Measurements from ENCODE around the gene EML4. TPM values are rescaled to one million over a fixed set of nuclear protein-coding genes. Genes with fewer than 3 reads are reported as not detected.
"Not testable (repeated sequence)": the region's sequence is repeated elsewhere in the genome, so short reads cannot be mapped to it uniquely, and the experiment has no call there.

The EML4 gene
- total and polyA plus RNA-seq, 11 donors, result 2.3 to 32.8 (median 5.6) TPM

- peak in 3 of 4 donors; percentile 14 to 22 (median 21) for ATAC-seq
- peak overlapping the region in 7 of 12 donors; percentile 8 to 59 (median 25) for H3K27ac ChIP-seq
- DNase-seq, result no peak
- TF ChIP-seq, protein P1, sequence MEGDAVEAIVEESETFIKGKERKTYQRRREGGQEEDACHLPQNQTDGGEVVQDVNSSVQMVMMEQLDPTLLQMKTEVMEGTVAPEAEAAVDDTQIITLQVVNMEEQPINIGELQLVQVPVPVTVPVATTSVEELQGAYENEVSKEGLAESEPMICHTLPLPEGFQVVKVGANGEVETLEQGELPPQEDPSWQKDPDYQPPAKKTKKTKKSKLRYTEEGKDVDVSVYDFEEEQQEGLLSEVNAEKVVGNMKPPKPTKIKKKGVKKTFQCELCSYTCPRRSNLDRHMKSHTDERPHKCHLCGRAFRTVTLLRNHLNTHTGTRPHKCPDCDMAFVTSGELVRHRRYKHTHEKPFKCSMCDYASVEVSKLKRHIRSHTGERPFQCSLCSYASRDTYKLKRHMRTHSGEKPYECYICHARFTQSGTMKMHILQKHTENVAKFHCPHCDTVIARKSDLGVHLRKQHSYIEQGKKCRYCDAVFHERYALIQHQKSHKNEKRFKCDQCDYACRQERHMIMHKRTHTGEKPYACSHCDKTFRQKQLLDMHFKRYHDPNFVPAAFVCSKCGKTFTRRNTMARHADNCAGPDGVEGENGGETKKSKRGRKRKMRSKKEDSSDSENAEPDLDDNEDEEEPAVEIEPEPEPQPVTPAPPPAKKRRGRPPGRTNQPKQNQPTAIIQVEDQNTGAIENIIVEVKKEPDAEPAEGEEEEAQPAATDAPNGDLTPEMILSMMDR (IDR thresholded peaks at IDR 0.05), result no peak
- no peak for TF ChIP-seq POLR2A (IDR thresholded peaks at IDR 0.05)
- intact Hi-C loops (cut with DNase I), result no loop called here
- H3K4me1 ChIP-seq, result peaks cover 0 to 36% (median 20%) of the 10 kb centered on the region in 12 donors
- peaks cover 0 to 48% (median 25%) of the 10 kb centered on the region in 9 donors for H3K36me3 ChIP-seq
- no peaks in the 10 kb centered on the region for H3K9me3 ChIP-seq
- WGBS, 4 donors, result 66 to 74% (median 69%) methylated on average over 11 of the region's 11 CpGs
- H3K27me3 ChIP-seq, result no peaks in the 10 kb centered on the region
- no peak overlapping the region for H3K4me3 ChIP-seq
Observed at GRCh38 chr2:42342795-42343241, 173.7 kb downstream of the EML4 start.

DNA sequence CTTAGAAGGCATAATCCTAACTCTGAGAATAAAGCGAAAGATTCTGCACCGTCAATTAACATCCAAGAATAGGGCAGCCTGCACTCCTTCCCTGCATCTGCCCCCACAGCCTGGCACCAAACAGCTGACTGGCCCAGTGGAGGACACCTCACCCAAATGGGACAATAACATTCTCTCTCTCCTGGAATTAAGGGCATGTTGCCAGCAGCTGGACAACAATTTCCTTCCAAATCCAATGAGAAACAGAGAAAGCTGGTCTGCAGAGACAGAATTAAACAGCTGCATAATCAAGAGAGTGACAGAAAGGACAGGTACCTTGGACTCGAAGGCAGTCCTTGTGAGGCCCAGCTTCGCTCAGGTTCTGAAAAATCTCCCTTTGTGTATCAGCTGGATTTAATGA is 176.8 kb downstream of the EML4 start:
- H3K4me1 ChIP-seq, result peaks cover 0 to 40% (median 20%) of the 10 kb centered on the region in 12 donors
- intact Hi-C loops (cut with DNase I), result no loop called here
- no peak overlapping the region for H3K27ac ChIP-seq
- H3K4me3 ChIP-seq, result no peak overlapping the region
- TF ChIP-seq, protein P1 (IDR thresholded peaks at IDR 0.05), result no peak
- no peak for TF ChIP-seq POLR2A (IDR thresholded peaks at IDR 0.05)
- no peaks in the 10 kb centered on the region for H3K27me3 ChIP-seq
- H3K36me3 ChIP-seq, result peaks cover 0 to 63% (median 48%) of the 10 kb centered on the region in 9 donors
- ATAC-seq (no peak), DNase-seq (no peak)
- H3K9me3 ChIP-seq, result no peaks in the 10 kb centered on the region
- 79 to 96% (median 88%) methylated on average over 4 of the region's 4 CpGs for WGBS, 4 donors

DNA sequence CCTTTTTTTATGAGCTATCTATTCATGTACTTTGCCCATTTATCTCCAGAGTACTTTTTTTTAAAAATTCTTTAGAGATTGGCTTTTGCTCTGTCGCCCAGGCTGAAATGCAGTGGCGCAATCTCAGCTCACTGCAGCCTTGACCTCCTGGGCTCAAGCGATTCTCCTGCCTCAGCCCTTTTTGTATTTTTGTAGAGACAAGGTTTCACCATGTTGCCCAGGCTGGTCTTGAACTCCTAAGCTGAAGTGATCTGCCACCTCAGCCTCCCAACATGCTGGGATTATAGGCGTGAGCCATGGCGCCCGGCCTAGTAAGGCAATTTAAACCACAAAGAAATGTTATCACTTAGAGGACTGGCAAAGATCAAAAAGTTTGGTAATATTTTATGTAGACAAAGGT is 177.7 kb downstream of the EML4 start:
- Histone ChIP-seq H3K36me3 (peaks cover 0 to 72% (median 55%) of the 10 kb centered on the region in 9 donors), H3K4me1 (peaks cover 0 to 33% (median 16%) of the 10 kb centered on the region in 12 donors)
- H3K4me3 ChIP-seq; ATAC-seq; H3K27me3 ChIP-seq; H3K27ac ChIP-seq; DNase-seq; H3K9me3 ChIP-seq; intact Hi-C loops (cut with DNase I): not testable (repeated sequence)
- 97% methylated on average over 6 of the region's 6 CpGs for WGBS, 4 donors

- H3K27ac ChIP-seq; intact Hi-C loops (cut with DNase I); H3K9me3 ChIP-seq; H3K27me3 ChIP-seq; ATAC-seq; H3K4me3 ChIP-seq; DNase-seq: not testable (repeated sequence)
- Histone ChIP-seq H3K36me3 (peaks cover 0 to 78% (median 60%) of the 10 kb centered on the region in 9 donors), H3K4me1 (peaks cover 0 to 27% (median 9%) of the 10 kb centered on the region in 12 donors)
- 90 to 98% (median 97%) methylated on average over 12 of the region's 12 CpGs for WGBS, 4 donors
Observed at GRCh38 chr2:42347518-42347917, 178.4 kb downstream of the EML4 start.

DNA sequence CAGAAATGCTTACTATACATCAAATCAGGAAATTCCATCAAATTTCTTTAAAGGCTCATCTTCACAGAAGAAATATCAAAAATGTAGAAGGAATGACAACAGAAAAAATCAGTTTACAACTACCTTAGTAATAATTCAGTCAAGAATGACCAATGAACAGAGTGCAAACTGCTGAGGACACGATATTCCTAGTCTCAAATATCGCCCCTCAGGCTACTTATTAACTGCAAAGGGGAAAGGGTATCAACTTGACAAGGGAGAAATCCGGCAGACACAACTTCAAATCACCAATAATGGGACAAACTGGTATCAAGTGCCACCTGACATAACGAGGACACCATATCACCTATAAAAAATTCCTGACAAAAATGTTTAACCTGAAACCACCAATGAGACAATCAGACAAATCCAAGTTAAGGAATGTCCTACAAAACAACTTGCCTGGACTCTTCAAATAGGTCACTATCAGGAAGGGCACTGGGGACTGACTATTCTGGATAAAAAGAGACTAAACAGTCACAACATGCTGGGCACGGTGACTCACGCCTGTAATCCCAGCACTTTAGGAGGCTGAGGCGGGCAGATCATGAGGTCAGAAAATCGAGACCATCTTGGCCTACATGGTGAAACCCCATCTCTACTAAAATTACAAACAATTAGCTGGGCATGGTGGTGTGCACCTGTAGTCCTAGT is 179.1 kb downstream of the EML4 start:
- H3K4me3 ChIP-seq, result no peak overlapping the region
- intact Hi-C loops (cut with DNase I), result no loop called here
- peaks cover 0 to 84% (median 67%) of the 10 kb centered on the region in 9 donors for H3K36me3 ChIP-seq
- no peak for ATAC-seq
- no peak overlapping the region for H3K27ac ChIP-seq
- 93 to 98% (median 96%) methylated on average over 8 of the region's 8 CpGs for WGBS, 4 donors
- DNase-seq, result no peak
- peaks cover 0 to 22% (median 4%) of the 10 kb centered on the region in 12 donors for H3K4me1 ChIP-seq
- no peak for TF ChIP-seq POLR2A (IDR thresholded peaks at IDR 0.05)
- TF ChIP-seq, protein P1 (IDR thresholded peaks at IDR 0.05), result no peak
- H3K9me3 ChIP-seq, result no peaks in the 10 kb centered on the region
- no peaks in the 10 kb centered on the region for H3K27me3 ChIP-seq

All from heart left ventricle (tissue), 16 donors.